K562 (cell line): ENCODE measurements around the gene CTSD. TPM values are rescaled to one million over a fixed set of nuclear protein-coding genes. Genes with fewer than 3 reads are reported as not detected.

Source experiments
- BCL6 ChIP-seq: fragments of 250-450 bp; sonication (Bioruptor Pico); IDR thresholded peaks from 2 replicates; pipeline ENCODE4 v1.4.0; 2020
- E2F5 ChIP-seq: sonication (generic); formaldehyde crosslinking; IDR thresholded peaks from 2 replicates; pipeline ENCODE4 v1.8.0; 2022; ENCODE audit warnings: mild to moderate bottlenecking, missing genetic modification reagents
- EWSR1 ChIP-seq: fragments of 450-650 bp; IDR thresholded peaks from 2 replicates; pipeline ENCODE4 v1.6.1; 2018; ENCODE audit warnings: borderline replicate concordance, mild to moderate bottlenecking, low read depth, moderate library complexity; ENCODE audit not compliant: partially characterized antibody
- HDGF ChIP-seq: fragments of 450-650 bp; IDR thresholded peaks from 2 replicates; pipeline ENCODE4 v1.6.1; 2016
- KDM1A ChIP-seq, 2 experiments: fragments of 450-650 bp; IDR thresholded peaks; 2 replicates each; pipeline ENCODE4 v1.6.1; 2016; ENCODE audit warnings: mild to moderate bottlenecking in 2 of 2
- L3MBTL2 ChIP-seq: fragments of 450-650 bp; IDR thresholded peaks from 2 replicates; pipeline ENCODE4 v1.6.1; 2016; ENCODE audit warnings: mild to moderate bottlenecking, moderate library complexity
- MAFK ChIP-seq: IDR thresholded peaks from 2 replicates; pipeline ENCODE4 v1.6.1; 2011; ENCODE audit warnings: low read length, improper control_type of control experiment
- MCM7 ChIP-seq, 2 experiments: fragments of 450-650 bp; IDR thresholded peaks; 2 replicates each; pipeline ENCODE4 v1.6.1; 2016 to 2018
- NELFE ChIP-seq: IDR thresholded peaks from 2 replicates; pipeline ENCODE4 v1.6.1; 2011; ENCODE audit warnings: mild to moderate bottlenecking; ENCODE audit not compliant: insufficient read depth, insufficient read length
- PTTG1 ChIP-seq: fragments of 450-650 bp; IDR thresholded peaks from 2 replicates; pipeline ENCODE4 v1.6.1; 2016; ENCODE audit warnings: low read depth, mild to moderate bottlenecking, missing genetic modification characterization, missing compliant biosample characterization
- RBM39 ChIP-seq: fragments of 200-400 bp; formaldehyde crosslinking; optimal IDR thresholded peaks from 2 replicates; pipeline ENCODE3; 2018; ENCODE audit warnings: low read depth, low read length
- SMARCB1 ChIP-seq: IDR thresholded peaks from 2 replicates; pipeline ENCODE4 v1.6.1; 2011; ENCODE audit warnings: improper control_type of control experiment, low read depth; ENCODE audit not compliant: insufficient read length
- SRSF3 ChIP-seq: fragments of 200-400 bp; formaldehyde crosslinking; IDR thresholded peaks from 2 replicates; pipeline ENCODE4 v1.6.1; 2016; ENCODE audit warnings: mild to moderate bottlenecking, low read length, moderate library complexity; ENCODE audit not compliant: insufficient read depth
- TCFL5 ChIP-seq: fragments of 250-450 bp; sonication (Bioruptor Pico); conservative IDR thresholded peaks from 2 replicates; pipeline ENCODE4 v1.6.1; 2021; ENCODE audit warnings: mild to moderate bottlenecking, moderate library complexity, matching md5 sums
- TRIM24 ChIP-seq, 2 experiments: fragments of 450-650 bp; IDR thresholded peaks; 2 replicates each; pipeline ENCODE4 v1.6.1; 2016
- XRCC4 ChIP-seq: IDR thresholded peaks from one replicate; pipeline ENCODE4 v1.6.1; 2011; ENCODE audit not compliant: insufficient read depth, insufficient read length; ENCODE audit errors: extremely low read depth
- ZEB2 ChIP-seq: fragments of 450-650 bp; IDR thresholded peaks from 2 replicates; pipeline ENCODE4 v1.6.1; 2016
- ZNF224 ChIP-seq: sonication (generic); formaldehyde crosslinking; IDR thresholded peaks from 2 replicates; pipeline ENCODE4 v1.8.0; 2022; ENCODE audit warnings: mild to moderate bottlenecking, missing genetic modification reagents
- ZNF518B ChIP-seq: fragments of 250-450 bp; sonication (Bioruptor Pico); IDR thresholded peaks from 2 replicates; pipeline ENCODE4 v1.5.0; 2021; ENCODE audit warnings: mild to moderate bottlenecking, moderate library complexity
- ZNF79 ChIP-seq: fragments of 250-450 bp; sonication (Bioruptor Pico); IDR thresholded peaks from 2 replicates; pipeline ENCODE4 v1.4.0; 2020; ENCODE audit warnings: low read depth, mild to moderate bottlenecking, moderate library complexity
- polyA plus RNA-seq, 8 experiments: library from polyadenylated mRNA; depleted of rRNA in 4 of 8; stranded (reverse) in 5 of 8; unstranded in 3 of 8; fragments of >200 nt; fragmentation: Nextera tagmentation in 2 of 8; fragmentation: Illumina TruSeq in 1 of 8; extraction: Ambion mirVana in 2 of 8; extraction: Trizol in 1 of 8; gene quantifications; 2 replicates each; pipeline versions ENCODE4 v1.2.1 to v1.2.3, GENCODE V29; 2011 to 2014; ENCODE audit warnings: inconsistent platforms in 1 of 8, missing spikeins in 1 of 8
- total RNA-seq, 7 experiments: library from RNA; depleted of rRNA in 6 of 7; stranded (reverse); fragments of >200 nt in 6 of 7; fragmentation: Illumina TruSeq in 2 of 7; extraction: Trizol in 2 of 7; gene quantifications; 2 replicates each; pipeline versions ENCODE4 v1.2.1 to v1.2.3, GENCODE V29; 2011 to 2021; ENCODE audit warnings: low replicate concordance in 1 of 7
- TF ChIP-seq, protein P1 (sequence below): IDR thresholded peaks from 2 replicates; pipeline ENCODE4 v1.6.1; 2011; ENCODE audit warnings: borderline replicate concordance, low read depth, mild to moderate bottlenecking, moderate library complexity, low read length; ENCODE audit not compliant: insufficient read depth, poor library complexity, severe bottlenecking
- TF ChIP-seq, protein P2 (sequence below): fragments of 250-450 bp; sonication (Bioruptor Pico); IDR thresholded peaks from 2 replicates; pipeline ENCODE4 v1.4.0; 2020; ENCODE audit warnings: mild to moderate bottlenecking

CTSD gene
- total and polyA plus RNA-seq, 9 of the 15 experiments (the other 6 are each of a cell fraction or from before 2014, with no cell fraction given), result 1.0 to 112 (median 40.9) TPM

DNA sequence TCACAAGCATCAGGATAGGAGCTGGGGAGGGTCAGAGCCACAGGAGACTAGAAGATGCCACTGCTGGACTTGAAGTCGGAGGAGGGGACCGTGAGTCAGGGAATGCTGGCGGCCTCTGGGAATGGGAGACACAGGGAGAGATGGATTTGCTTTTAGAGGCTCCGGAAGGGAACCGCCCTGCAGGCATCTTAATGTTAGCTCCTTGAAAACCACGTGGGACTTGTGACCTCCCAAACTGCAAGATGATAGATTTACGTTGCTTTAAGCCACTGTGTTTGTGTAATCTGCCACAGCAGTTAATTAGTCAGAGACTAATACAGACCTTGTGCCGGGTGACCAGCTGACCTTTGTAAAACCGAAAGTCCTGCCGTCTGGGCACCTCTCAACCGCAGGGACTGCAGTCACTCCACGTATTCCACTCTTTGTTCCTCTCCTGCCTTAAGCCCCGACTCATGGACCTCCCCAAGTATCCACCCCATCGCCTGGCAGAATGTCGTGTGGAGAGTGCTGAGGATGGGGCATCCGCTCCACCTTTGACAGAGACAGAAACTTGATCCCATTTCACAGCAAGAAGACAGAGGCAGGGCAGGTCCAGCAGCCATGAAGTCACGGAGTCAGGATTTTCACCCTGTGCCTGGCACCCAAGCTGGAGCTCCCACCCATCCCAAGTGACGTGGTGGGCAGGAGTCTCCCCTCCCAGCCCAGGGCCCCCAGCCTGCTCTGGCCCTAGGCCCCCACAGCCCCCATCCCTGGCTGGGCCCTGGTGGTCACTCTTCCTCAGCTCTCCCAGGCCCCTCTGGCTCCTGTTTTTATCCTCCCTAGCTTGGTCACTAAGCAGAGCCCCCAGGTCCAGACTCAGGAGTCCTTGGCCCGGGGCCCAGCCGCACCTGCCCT, 19.4 kb upstream of the CTSD start (continued):
- no peak for TF ChIP-seq E2F5 (CRISPR knock-in tag)
- no peak for TF ChIP-seq XRCC4
- no peak for TF ChIP-seq ZEB2
- no peak for TF ChIP-seq ZNF224 (CRISPR knock-in tag)
- no peak for TF ChIP-seq ZNF518B (CRISPR knock-in tag)
- TF ChIP-seq L3MBTL2, result peak; percentile 22; the same call in 1 of the 2 replicates
- no peak for TF ChIP-seq BCL6 (CRISPR knock-in tag)
- TF ChIP-seq KDM1A (IDR thresholded peaks at IDR 0.05), result peak; percentile 83 to 91; a peak in 3 of 4 replicates
- TF ChIP-seq TCFL5, result no peak
- TF ChIP-seq RBM39, result no peak
- TF ChIP-seq, protein P1, sequence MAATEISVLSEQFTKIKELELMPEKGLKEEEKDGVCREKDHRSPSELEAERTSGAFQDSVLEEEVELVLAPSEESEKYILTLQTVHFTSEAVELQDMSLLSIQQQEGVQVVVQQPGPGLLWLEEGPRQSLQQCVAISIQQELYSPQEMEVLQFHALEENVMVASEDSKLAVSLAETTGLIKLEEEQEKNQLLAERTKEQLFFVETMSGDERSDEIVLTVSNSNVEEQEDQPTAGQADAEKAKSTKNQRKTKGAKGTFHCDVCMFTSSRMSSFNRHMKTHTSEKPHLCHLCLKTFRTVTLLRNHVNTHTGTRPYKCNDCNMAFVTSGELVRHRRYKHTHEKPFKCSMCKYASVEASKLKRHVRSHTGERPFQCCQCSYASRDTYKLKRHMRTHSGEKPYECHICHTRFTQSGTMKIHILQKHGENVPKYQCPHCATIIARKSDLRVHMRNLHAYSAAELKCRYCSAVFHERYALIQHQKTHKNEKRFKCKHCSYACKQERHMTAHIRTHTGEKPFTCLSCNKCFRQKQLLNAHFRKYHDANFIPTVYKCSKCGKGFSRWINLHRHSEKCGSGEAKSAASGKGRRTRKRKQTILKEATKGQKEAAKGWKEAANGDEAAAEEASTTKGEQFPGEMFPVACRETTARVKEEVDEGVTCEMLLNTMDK, result no peak
- TF ChIP-seq MCM7 (IDR thresholded peaks at IDR 0.05), result no peak
- no peak for TF ChIP-seq TRIM24 (IDR thresholded peaks at IDR 0.05)
- TF ChIP-seq SRSF3, result no peak
- TF ChIP-seq MAFK, result no peak
- TF ChIP-seq SMARCB1, result no peak
- no peak for TF ChIP-seq NELFE
- TF ChIP-seq, protein P2, sequence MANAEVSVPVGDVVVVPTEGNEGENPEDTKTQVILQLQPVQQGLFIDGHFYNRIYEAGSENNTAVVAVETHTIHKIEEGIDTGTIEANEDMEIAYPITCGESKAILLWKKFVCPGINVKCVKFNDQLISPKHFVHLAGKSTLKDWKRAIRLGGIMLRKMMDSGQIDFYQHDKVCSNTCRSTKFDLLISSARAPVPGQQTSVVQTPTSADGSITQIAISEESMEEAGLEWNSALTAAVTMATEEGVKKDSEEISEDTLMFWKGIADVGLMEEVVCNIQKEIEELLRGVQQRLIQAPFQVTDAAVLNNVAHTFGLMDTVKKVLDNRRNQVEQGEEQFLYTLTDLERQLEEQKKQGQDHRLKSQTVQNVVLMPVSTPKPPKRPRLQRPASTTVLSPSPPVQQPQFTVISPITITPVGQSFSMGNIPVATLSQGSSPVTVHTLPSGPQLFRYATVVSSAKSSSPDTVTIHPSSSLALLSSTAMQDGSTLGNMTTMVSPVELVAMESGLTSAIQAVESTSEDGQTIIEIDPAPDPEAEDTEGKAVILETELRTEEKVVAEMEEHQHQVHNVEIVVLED, result no peak
- no peak for TF ChIP-seq HDGF
- TF ChIP-seq PTTG1, result no peak
- no peak for TF ChIP-seq EWSR1
- no peak for TF ChIP-seq ZNF79 (CRISPR knock-in tag)
